OCI-LY7 (cell line): ENCODE measurements around the gene ACYP2. TPM values are rescaled to one million over a fixed set of nuclear protein-coding genes. Genes with fewer than 3 reads are reported as not detected.

Experiments
- BruUV-seq: library from RNA; stranded (reverse); fragments of 400-500 nt; replicated peaks from 2 replicates; lab custom pipeline; 2021; lab: Mats Ljungman, UMichigan
- CTCF ChIA-PET: fragments of 300-600 bp; sonication (Branson Sonifier 250); formaldehyde crosslinking; loops from one replicate; lab custom pipeline; 2022; ENCODE audit warnings: antibody characterized with exemption; ENCODE audit not compliant: unreplicated experiment; lab: Charles Lee
- POLR2A ChIA-PET: fragments of 300-600 bp; sonication (Branson Sonifier 250); formaldehyde crosslinking; loops from one replicate; lab custom pipeline; 2022; ENCODE audit warnings: antibody characterized with exemption; lab: Charles Lee
- DNase-seq: peaks from one replicate; pipeline ENCODE4 v3.0.0-alpha.2; 2015; ENCODE audit warnings: low spot score
- H2AFZ ChIP-seq: fragments of 200-600 bp; sonication (generic), shearing (Covaris generic); 2 replicates; pipeline ENCODE4 v1.6.1; 2014; ENCODE audit warnings: mild to moderate bottlenecking, antibody characterized with exemption, low read length, moderate library complexity
- H3K27ac ChIP-seq: fragments of 200-600 bp; sonication (generic); 2 replicates; pipeline ENCODE4 v1.5.1; 2014; ENCODE audit warnings: mixed run types, low read depth, mild to moderate bottlenecking, moderate library complexity, low read length, inconsistent platforms; ENCODE audit not compliant: poor library complexity, severe bottlenecking
- H3K36me3 ChIP-seq: fragments of 200-600 bp; sonication (generic); 2 replicates; pipeline ENCODE4 v1.6.1; 2014; ENCODE audit warnings: mild to moderate bottlenecking, antibody characterized with exemption, low read length, moderate library complexity, mixed read lengths; ENCODE audit not compliant: insufficient read depth
- H3K4me1 ChIP-seq: fragments of 200-600 bp; sonication (generic); 2 replicates; pipeline ENCODE4 v1.5.1; 2014; ENCODE audit warnings: mild to moderate bottlenecking, low read length; ENCODE audit not compliant: insufficient read depth, poor library complexity, severe bottlenecking
- H3K4me2 ChIP-seq: fragments of 200-600 bp; sonication (generic); 2 replicates; pipeline ENCODE4 v1.6.1; 2014; ENCODE audit warnings: mild to moderate bottlenecking, low read length
- H3K4me3 ChIP-seq: fragments of 200-600 bp; sonication (generic); 2 replicates; pipeline ENCODE4 v1.5.1; 2014; ENCODE audit warnings: mild to moderate bottlenecking, low read depth, low read length; ENCODE audit not compliant: poor library complexity, severe bottlenecking
- H3K79me2 ChIP-seq: fragments of 200-600 bp; sonication (generic); 2 replicates; pipeline ENCODE4 v1.6.1; 2016; ENCODE audit warnings: low read depth, mild to moderate bottlenecking, low read length, moderate library complexity, mixed read lengths; ENCODE audit not compliant: insufficient read depth
- H3K9me2 ChIP-seq: fragments of 200-600 bp; sonication (generic); 2 replicates; pipeline ENCODE4 v1.6.1; 2016; ENCODE audit warnings: mild to moderate bottlenecking, low read length, mixed read lengths; ENCODE audit not compliant: insufficient read depth
- H3K9me3 ChIP-seq: fragments of 200-600 bp; sonication (generic); 2 replicates; pipeline ENCODE4 v1.6.1; 2014; ENCODE audit warnings: mild to moderate bottlenecking, mixed run types, low read length, mixed read lengths
- H4K20me1 ChIP-seq: fragments of 200-600 bp; sonication (generic); 2 replicates; pipeline ENCODE4 v1.6.1; 2014; ENCODE audit warnings: mild to moderate bottlenecking, antibody characterized with exemption, low read length, moderate library complexity, mixed read lengths; ENCODE audit not compliant: insufficient read depth
- EZH2phosphoT487 ChIP-seq: fragments of 200-600 bp; sonication (generic); IDR thresholded peaks from 2 replicates; pipeline ENCODE4 v1.6.1; 2018; ENCODE audit warnings: low read depth, borderline replicate concordance, mild to moderate bottlenecking, mixed run types, antibody characterized with exemption, low read length, moderate library complexity, mixed read lengths
- intact Hi-C: fragments of 100-400 bp; cut with micrococcal nuclease; formaldehyde crosslinking; loops from one replicate; pipeline ENCODE4 v1.10.0; 2022; ENCODE audit not compliant: unreplicated experiment
- total RNA-seq, 2 experiments: library from RNA; depleted of rRNA in 1 of 2; stranded (reverse); fragments of >200 nt in 1 of 2; shearing (Covaris generic) in 1 of 2; gene quantifications; 2 replicates each; pipeline ENCODE4 v1.2.3, GENCODE V29; 2014 to 2022
- TF ChIP-seq, protein P1 (sequence below): fragments of 200-600 bp; sonication (generic); conservative IDR thresholded peaks from 2 replicates; pipeline ENCODE4 v1.5.1; 2014; ENCODE audit warnings: mild to moderate bottlenecking, antibody characterized with exemption, low read length, moderate library complexity, mixed read lengths

The ACYP2 gene
- total RNA-seq, 2 experiments from 2014 or later: 18.7 to 20.6 TPM

DNA sequence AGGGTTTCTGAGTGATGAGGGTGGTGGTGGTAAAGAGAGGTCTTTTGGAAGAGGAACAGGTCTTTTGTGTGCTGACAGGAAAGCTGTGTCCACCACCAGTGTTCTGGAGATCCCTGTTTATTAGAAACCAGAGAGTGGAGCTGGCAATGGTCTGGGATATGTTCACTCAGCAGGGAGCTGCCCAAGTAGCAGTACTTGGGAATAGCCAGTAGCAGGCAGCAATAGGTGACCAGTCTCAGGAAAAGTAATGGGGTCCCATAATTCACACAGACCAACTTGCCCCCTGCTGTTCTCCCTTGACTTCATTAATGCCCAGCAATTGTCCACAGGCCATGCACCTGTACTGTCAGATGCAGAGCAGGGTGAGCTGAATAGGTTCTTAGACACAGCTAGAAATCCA lies 138.8 kb downstream of the ACYP2 start:
- no peak overlapping the region for H3K4me3 ChIP-seq
- no peaks in the 10 kb centered on the region for H3K4me1 ChIP-seq
- BruUV-seq: no TSS peak
- H3K27ac ChIP-seq: no peak overlapping the region
- no peaks in the 10 kb centered on the region for H3K9me2 ChIP-seq
- no peak for TF ChIP-seq EZH2phosphoT487
- TF ChIP-seq, protein P1, sequence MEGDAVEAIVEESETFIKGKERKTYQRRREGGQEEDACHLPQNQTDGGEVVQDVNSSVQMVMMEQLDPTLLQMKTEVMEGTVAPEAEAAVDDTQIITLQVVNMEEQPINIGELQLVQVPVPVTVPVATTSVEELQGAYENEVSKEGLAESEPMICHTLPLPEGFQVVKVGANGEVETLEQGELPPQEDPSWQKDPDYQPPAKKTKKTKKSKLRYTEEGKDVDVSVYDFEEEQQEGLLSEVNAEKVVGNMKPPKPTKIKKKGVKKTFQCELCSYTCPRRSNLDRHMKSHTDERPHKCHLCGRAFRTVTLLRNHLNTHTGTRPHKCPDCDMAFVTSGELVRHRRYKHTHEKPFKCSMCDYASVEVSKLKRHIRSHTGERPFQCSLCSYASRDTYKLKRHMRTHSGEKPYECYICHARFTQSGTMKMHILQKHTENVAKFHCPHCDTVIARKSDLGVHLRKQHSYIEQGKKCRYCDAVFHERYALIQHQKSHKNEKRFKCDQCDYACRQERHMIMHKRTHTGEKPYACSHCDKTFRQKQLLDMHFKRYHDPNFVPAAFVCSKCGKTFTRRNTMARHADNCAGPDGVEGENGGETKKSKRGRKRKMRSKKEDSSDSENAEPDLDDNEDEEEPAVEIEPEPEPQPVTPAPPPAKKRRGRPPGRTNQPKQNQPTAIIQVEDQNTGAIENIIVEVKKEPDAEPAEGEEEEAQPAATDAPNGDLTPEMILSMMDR: 0 out of 2 replicates have a peak, but pooled peaks have one; percentile 19
- no peak overlapping the region for H3K4me2 ChIP-seq
- no peaks in the 10 kb centered on the region for H3K36me3 ChIP-seq
- POLR2A ChIA-PET: interaction anchor here (0.5 kb wide), 1 partner anchor 304 kb away, joined by 3 read pairs; no protein-coding TSS in a partner anchor
- no peaks in the 10 kb centered on the region for H4K20me1 ChIP-seq
- intact Hi-C loops: no loop called here
- no peaks in the 10 kb centered on the region for H3K79me2 ChIP-seq
- CTCF ChIA-PET: no interaction called here
- DNase-seq: no peak
- H2AFZ ChIP-seq: no peak overlapping the region
- H3K9me3 ChIP-seq: no peaks in the 10 kb centered on the region

DNA sequence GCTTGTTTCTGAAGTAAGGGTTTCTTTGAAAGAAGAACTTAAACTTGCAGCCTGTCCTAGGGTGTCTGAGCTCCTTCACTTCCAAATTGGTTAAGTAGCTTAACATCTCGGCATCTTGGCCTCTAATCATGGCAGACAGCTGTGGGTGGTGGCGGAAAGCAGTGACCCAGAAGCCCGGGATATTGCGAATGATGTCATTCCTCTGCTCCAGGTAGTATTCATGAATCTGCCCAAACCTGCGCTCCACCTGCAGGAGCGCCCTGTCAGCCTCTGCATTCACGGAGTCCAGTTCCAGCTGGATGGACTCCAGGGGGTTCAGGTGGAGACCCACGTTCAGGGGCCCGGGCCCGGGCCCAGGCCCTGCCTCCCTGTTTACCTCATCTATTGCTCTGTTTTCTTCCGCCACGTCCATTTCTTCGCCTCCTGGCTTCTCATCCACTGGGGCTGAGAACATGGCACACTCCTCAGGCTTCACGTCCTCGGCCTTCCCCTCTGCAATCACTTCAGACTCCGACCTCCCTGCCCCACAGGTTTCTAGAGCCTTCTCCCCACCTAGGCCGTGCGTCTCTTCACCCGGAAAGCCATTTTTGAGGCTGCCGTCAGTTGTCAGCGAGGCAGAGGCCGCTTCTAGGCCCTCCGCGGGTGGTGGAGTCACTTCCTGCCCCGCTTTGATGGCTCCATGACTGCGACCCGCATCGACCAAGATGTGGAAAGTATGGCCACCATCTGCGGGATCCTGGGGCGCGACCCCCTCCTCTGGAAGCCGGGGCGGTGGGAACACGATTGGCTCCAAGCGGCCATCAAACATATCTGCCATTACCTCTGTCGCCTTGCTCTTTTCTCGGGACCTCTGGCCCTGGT lies 140.0 kb downstream of the ACYP2 start:
- Histone ChIP-seq H3K4me1 (no peaks in the 10 kb centered on the region), H3K4me2 (no peak overlapping the region), H3K9me2 (no peaks in the 10 kb centered on the region), H3K4me3 (no peak overlapping the region), H2AFZ (no peak overlapping the region), H3K27ac (no peak overlapping the region), H3K79me2 (no peaks in the 10 kb centered on the region), H4K20me1 (no peaks in the 10 kb centered on the region), H3K36me3 (no peaks in the 10 kb centered on the region), H3K9me3 (no peaks in the 10 kb centered on the region)
- intact Hi-C loops: no loop called here
- no peak for TF ChIP-seq EZH2phosphoT487
- TF ChIP-seq, protein P1: no peak
- DNase-seq: no peak
- no TSS peak for BruUV-seq
- ChIA-PET CTCF (no interaction called here), POLR2A (interaction anchor here (0.6 kb wide), 1 partner anchor 45 kb away, joined by 3 read pairs; no protein-coding TSS in a partner anchor)
